Suprapubic skin (tissue), 4 donors: ENCODE data around the gene FGF1.

Source experiments
- CTCF ChIP-seq, 2 donors: fragments of 200-600 bp in 1 of 2; fragments of 450-650 bp in 1 of 2; sonication (generic) in 1 of 2; IDR thresholded peaks; one replicate each; pipeline ENCODE4 v1.5.1; 2016 to 2019; ENCODE audit warnings: antibody characterized with exemption in 2 of 2, mild to moderate bottlenecking in 1 of 2, moderate library complexity in 1 of 2
- EP300 ChIP-seq: sonication (generic); formaldehyde crosslinking; IDR thresholded peaks from one replicate; pipeline ENCODE4 v1.6.1; 2017; ENCODE audit warnings: antibody characterized with exemption
- POLR2A ChIP-seq, 2 donors: fragments of 450-650 bp; IDR thresholded peaks; one replicate each; pipeline ENCODE4 v1.6.1; 2017; ENCODE audit warnings: antibody characterized with exemption in 2 of 2, mild to moderate bottlenecking in 2 of 2, moderate library complexity in 2 of 2
- POLR2AphosphoS5 ChIP-seq, 3 donors: sonication (generic); formaldehyde crosslinking; IDR thresholded peaks; one replicate each; pipeline ENCODE4 v1.6.1; 2017; ENCODE audit warnings: antibody characterized with exemption in 3 of 3

DNA sequence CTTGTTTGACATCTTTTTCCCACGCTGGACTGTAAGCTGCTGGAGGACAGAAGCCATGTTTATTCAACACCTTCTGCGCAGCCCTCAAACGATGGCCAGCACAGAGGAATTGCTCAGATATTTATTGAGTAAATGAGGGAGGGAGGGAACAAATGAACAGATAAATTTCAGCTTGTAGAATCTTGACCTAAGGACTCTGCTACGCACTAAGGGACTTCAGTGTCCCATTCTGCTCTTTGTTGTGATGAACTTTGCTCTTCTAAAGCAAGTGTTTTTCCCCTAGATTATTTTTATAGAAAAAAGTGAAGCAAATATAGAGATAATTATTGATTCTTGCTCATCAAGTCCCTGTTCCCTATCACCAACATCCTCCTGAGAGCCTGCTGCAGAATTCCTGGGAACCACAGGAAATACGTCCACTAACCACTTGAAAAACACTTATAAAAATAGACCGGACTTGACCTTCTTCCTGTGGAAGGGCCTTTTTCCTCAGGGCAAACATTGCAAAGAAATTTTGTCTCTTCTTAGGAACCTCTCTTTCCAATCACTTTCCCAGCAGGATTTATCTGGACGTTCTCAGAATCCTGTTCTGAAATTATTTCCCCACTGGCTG, 54.9 kb downstream of the FGF1 start:
- TF ChIP-seq CTCF (IDR thresholded peaks at IDR 0.05) = no peak
- no peak for TF ChIP-seq EP300
- no peak for TF ChIP-seq POLR2A (IDR thresholded peaks at IDR 0.05)
- no peak for TF ChIP-seq POLR2AphosphoS5 (IDR thresholded peaks at IDR 0.05)
